DOHH2 (cell line): Measurements from ENCODE around the gene YIF1B.

ENCODE experiments used
- EZH2phosphoT487 ChIP-seq: fragments of 200-600 bp; sonication (generic); IDR thresholded peaks from 2 replicates; pipeline ENCODE4 v1.6.1; 2017; ENCODE audit warnings: borderline replicate concordance, mild to moderate bottlenecking, antibody characterized with exemption, low read length, moderate library complexity, mixed read lengths
- TF ChIP-seq, protein P1 (sequence below): fragments of 200-600 bp; sonication (generic); IDR thresholded peaks from one replicate; pipeline ENCODE4 v1.5.1; 2014; ENCODE audit warnings: antibody characterized with exemption, mild to moderate bottlenecking, low read depth, low read length; ENCODE audit not compliant: poor library complexity, severe bottlenecking

DNA sequence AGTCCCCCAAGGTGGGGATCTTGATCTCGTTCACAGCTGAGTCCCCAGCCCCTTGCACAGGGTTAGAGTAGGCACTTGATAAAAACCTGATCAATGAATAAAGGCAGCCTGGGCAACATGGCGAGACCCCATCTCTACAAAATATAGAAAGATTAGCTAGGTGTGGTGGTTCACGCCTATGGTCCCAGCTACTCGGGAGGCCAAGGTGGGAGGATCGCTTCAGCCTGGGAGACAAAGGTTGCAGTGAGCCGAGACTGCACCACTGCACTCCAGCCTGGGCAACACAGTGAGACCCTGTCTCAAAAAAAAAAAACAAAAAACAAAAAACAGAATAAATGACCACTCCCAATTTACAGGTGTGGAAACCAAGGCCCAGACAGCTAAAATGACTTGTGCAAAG is 4.8 kb downstream of the YIF1B start:
- TF ChIP-seq, protein P1, sequence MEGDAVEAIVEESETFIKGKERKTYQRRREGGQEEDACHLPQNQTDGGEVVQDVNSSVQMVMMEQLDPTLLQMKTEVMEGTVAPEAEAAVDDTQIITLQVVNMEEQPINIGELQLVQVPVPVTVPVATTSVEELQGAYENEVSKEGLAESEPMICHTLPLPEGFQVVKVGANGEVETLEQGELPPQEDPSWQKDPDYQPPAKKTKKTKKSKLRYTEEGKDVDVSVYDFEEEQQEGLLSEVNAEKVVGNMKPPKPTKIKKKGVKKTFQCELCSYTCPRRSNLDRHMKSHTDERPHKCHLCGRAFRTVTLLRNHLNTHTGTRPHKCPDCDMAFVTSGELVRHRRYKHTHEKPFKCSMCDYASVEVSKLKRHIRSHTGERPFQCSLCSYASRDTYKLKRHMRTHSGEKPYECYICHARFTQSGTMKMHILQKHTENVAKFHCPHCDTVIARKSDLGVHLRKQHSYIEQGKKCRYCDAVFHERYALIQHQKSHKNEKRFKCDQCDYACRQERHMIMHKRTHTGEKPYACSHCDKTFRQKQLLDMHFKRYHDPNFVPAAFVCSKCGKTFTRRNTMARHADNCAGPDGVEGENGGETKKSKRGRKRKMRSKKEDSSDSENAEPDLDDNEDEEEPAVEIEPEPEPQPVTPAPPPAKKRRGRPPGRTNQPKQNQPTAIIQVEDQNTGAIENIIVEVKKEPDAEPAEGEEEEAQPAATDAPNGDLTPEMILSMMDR, result no peak
- no peak for TF ChIP-seq EZH2phosphoT487
